NCI-H1417 treated with DMSO at 0.1 percent for 48 hours (cell line): ENCODE results near the gene CAPNS2.
"Not testable (repeated sequence)": the region's sequence is repeated elsewhere in the genome, so short reads cannot be mapped to it uniquely, and the experiment has no call there.

Source experiments
- DNase-seq: peaks from one replicate; lab custom pipeline; 2025; lab: John Stamatoyannopoulos, UW

Gene CAPNS2

DNA sequence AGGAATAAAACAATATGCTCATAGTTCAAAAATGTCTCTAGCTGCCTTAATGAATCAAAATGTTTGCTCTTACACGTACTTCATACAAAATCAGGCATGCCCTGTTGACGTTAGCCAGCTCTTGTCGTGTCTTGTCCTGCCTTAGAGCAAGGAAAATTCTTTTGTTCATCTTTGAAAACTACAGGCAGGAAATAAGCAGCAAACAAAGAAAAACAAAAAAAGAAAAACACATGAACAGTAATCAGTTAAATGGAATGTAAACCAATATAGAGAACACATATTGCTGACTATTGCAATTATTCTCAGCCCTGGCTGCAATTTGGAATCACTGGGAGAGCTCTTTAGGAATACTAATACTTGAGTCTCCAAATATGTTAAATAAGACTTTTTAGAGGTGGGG lies 1.7 kb downstream of the CAPNS2 start:
- no peak for DNase-seq

DNA sequence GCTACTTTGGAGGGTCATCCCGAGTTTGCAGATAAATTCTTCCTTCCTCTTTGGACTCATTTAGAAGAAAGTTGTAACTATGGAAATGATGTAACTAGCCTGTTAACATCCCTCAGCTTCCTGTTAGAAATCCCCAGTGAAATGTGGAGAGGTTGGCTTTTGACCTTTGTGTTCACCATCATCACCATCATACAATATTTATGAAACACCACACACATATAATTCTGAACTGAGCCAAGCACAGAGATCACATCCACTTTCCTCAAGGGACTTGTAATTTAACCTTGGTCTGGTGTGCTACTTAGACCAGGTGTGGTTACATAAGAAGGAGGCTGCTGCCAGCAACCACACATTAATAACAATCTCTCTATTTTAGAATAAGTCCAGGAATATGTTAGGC lies 2.5 kb downstream of the CAPNS2 start:
- no peak for DNase-seq

DNA sequence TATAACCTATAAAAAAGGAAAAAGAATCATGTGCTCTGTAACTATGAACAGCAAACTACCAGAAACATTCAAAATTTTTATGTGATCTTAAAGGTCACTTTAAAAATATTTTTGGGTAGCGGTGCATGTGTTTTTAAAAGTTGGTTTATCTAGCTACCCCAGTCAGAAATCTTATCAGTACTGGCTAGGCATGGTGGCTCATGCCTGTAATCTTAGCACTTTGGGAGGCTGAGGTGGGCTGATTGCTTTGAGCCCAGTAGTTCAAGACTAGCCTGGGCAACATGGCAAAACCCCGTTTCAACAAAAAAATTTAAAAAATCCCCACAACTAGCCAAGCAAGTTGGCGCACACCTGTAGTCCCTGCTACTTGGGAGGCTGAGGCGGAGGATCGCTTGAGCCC lies 3.7 kb downstream of the CAPNS2 start:
- no peak for DNase-seq

DNA sequence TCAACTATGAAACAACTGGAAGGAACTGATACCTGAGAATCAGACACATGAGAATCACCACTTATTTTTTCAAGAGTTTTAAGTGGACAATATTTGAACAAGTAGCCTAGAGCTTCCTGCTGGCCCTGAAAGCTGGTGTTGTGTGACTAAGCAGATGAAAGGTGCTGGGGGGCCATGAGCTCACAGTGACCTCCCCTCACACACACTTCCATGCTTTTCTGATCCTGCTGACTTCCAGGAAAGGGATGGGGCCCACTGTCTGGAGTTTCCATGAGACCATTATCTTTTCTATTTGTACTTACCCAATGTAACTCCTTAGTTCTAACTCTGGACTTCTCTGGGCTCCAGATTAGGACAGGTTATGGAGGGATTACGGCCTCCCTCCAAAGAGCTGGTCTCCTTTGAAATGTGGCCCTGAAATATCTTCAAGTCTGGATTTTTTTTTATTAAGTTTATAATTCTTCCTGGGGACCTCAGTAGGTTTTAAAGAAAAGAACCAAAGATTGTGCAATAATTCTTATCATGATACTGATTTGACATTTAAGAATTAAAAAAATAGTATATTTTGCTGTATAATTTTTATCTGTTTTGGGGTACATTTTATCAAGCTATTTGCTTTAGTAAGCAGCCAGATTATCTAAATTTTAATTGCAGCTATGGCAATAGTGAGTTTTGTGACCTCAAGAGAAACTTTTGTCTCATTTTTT lies 4.9 kb downstream of the CAPNS2 start:
- DNase-seq, result no peak

DNA sequence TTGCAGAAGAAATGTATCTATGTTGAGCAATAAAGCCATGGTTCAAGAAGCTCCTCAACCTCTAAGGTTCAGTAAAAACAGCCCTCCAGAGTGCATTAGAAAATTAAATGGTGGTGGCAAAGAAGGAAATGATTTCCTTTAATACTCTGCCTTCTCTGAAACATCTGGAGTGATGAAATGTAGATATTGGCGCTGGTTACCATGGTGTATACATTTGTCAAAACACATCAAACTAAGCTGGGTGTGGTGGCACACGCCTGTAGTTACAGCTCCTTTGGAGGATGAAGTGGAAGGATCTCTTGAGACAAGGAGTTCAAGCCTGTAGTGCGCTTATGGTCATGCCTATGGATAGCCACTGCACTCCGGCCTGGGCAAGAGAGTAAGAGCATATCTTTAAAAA lies 6.0 kb downstream of the CAPNS2 start:
- DNase-seq, result no peak

DNA sequence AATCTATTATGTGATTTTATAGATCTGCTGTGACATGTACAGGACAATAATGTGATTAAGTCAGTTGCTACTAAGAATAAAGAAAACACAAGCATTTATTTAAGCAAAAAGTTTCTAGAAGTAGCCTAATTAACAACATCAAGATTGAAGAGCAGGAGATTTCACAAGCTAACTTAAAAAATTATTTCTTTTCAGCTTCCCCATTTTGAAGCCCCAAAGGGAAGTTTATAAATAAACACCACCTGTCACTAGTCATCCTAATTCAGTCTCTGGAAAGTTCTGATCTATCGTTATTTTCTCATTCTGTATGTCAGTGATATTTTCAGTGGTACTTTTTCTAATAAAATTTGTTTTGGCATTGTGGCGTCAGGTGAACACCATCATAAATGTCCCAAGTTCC lies 8.3 kb downstream of the CAPNS2 start:
- no peak for DNase-seq

DNA sequence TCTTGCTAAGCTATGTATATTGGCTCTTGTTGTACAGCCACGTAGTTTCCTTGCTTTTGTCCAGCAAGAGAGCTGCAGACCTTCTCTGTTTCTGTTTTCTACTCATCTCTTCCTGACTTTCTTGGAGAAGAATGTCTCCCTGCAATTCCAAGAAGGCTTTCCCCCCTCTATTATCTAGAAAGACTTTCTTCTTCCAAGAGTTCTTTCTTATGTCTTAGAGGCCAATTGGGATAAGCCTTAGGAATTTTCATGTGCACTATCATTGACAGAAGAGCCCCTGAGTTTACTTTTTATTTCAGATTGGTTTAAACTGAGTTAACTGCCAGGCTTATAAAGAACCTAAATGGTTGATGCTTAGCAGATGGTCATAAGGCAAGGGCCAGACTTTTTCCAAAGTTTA lies 9.0 kb downstream of the CAPNS2 start:
- no peak for DNase-seq

DNA sequence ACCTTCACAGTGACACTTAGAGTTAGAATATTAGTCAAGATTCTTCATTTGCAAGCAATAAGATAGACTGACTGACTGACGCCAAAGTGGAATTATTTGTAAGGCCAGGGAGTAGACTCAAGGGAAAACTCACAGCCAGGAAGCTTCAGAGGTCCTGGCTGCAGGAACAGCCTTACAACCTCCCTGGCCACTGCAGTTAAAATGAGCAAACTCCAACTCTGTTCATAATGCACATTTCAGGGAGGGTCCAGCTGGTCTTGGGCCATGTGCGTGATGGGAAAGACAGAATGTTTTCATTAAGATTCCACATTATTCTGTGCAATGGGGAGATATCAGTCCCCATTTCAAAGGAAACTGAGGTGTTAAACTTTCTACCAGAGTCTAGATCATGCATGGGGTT lies 9.9 kb downstream of the CAPNS2 start:
- DNase-seq, result no peak

DNA sequence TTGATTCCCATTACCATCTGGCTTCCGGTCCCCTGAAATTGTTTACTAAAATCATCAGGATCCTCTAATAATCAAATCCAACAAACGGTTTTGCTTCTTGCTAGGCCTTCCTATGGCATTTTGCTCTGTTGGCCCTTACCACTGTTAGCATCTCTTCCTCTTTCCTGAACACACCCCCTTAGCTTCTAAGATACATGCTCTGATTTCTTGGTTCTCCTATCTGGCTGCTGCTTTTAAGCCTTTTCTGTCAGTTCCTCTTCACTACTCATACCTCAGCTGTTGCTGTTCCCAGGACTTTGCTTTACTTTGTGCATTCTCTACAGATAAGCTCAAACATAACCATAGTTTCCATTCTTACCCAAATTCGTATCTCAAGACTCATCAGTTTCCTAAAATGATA lies 11.4 kb downstream of the CAPNS2 start:
- no peak for DNase-seq

DNA sequence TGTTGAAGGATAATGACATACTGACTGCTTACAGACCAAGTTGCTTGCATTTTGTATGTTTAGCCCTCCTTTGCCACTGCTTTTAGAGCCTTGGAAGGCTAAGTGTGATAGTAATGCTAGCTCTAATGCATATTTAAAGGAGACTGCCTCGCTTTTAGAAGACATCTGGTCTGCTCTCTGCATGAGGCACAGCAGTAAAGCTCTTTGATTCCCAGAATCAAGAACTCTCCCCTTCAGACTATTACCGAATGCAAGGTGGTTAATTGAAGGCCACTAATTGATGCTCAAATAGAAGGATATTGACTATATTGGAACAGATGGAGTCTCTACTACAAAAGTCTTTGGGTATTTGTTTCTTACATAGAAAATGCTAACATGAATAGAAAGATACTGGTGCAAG lies 19.1 kb downstream of the CAPNS2 start:
- DNase-seq, result no peak

DNA sequence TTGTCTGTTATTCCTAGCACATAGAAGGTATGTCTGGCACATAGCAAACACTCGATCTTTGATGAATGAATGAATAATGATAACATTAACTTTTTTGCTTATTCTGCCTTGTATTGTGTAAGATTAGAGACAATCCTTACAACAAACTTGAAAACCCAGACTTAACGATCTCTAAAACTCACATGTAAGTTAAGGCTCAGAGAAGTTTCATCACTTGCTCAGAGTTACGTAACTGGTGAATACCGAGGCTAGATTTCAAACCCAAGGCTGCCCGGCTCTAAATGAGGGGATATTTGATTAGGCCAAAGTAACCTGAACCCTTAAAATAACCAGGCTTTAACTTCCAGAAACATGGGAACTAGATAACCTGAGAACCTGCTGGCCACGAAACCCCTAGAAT lies 22.3 kb downstream of the CAPNS2 start:
- no peak for DNase-seq

DNA sequence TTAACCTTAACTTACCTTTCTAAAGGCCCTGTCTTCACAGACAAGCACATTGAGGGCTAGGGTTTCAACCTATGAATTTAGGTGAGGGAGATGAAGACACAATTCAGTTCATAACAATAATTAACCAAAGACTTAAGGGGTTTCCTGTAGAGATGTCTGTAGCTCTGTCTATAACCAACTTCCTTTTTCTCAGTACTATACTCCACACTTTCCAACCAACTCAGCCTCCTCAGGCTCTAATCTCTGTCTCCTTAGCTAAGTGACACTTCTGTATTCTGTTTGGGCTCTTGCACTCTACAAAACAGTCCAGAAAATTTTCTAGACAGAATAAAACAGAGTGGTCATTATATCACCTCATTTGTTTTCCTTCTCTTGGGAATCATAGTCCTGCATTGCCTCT lies 25.8 kb downstream of the CAPNS2 start:
- no peak for DNase-seq

DNA sequence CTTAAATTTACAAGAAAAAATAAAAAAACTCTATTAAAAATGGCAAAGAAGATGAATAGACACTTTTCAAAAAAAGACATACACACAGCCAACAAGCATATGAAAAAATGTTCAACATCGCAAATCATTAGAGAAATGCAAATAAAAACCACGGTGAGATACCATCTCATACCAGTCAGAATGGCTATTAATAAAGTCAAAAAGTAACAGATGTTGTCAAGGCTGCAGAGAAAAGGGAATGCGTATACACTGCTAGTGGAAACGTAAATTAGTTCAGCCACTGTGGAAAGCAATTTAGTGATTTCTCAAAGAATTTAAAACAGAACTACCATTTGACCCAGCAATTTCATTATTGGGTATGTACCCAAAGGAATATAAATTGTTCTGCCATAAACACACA lies 31.4 kb downstream of the CAPNS2 start:
- DNase-seq, result no peak

DNA sequence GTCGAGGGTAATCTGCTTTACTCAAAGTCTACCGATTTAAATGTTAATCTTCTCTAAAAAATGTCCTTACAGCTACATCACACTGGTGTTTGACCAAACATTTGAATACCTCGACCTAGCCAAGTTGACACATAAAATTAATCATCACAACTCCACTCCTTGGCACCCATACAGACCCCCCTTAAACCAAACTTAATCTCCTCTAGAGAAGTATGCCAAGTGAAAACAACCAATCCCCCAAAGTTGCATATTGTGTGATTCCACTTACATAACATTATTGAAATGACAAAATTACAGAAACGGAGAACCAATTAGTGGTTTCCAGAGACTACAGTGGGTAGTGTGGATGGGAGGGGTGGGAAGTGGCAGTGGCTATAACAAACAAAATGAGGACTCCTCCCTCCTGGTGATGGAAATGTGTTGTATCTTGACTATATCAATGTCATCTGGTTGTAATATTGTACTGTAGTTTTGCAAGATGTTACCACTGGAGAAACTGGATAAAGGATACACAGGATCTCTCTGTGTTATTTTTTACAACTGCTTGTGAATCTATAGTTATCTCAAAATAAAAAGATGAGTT lies 39.4 kb downstream of the CAPNS2 start:
- DNase-seq, result no peak

DNA sequence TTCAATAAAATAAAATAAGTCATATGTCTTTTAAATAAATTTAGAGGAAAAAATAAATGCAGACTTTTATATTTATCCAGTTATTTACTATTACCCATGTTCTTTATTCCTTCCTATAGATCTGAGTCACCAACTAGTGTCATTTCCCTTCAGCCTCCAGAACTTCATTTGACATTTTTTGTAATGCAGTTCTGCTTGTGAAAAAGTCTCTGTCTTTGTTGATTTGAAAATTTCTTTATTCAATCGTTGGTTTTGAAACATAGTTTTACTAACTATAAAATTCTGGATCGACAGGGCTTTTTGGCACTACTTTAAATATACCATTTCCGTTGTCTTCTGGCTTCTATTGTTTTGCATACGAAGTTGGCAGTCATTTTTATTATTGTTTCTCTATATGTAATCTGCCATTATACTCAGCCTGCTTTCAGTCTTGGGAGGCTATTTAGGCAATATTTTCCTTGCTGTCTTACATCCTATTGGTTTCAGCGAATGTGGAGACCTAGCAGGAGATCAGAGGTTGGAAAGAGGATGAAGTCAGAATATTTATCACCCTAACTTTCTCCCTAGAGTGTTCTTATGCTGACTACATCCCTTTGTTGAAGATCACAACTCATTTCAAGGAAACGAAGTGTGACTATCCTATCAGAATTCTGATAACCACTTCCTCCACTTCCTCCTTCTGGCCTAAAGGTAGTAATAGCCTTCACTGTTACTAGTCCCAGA lies 47.3 kb downstream of the CAPNS2 start:
- DNase-seq, result no peak

DNA sequence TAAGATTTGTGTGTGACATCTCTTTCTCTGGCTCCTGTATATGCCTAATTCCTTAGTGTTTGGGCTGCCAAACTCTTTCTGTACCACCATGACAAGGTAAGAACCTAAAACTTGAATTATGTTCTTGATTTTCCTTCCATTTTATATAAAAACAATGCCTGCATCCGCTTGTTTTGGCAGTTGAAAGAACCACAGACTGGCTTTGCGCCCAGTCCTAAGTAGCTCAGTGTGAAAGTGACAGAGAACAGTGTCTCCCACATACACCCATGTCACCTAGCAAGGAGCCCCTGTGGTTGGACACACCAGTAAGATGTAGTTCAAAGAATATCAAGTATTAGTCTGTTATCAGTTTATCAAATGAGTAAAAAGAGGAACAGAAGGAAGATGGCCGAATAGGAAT lies 48.6 kb downstream of the CAPNS2 start:
- DNase-seq, result no peak

DNA sequence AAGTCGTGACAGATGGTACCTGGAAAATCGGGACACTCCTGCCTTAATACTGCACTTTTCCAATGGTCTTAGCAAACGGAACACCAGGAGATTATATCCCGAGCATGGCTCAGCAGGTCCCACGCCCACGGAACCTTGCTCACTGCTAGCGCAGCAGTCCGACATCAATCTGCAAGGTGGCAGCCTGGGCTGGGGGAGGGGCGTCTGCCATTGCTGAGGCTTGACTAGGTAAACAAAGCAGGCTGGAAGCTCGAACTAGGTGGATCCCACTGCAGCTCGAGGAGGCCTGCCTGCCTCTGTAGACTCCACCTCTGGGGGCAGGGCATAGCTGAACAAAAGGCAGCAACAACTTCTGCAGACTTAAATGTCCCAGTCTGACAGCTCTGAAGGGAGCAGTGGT lies 49.2 kb downstream of the CAPNS2 start:
- DNase-seq, result not testable (repeated sequence)
